Brain microvascular endothelial cell (primary cell): ENCODE data around the gene KRTAP4-8.
"Not testable (repeated sequence)": the region's sequence is repeated elsewhere in the genome, so short reads cannot be mapped to it uniquely, and the experiment has no call there.

Experiments used
- DNase-seq: peaks from one replicate; pipeline ENCODE4 v3.0.0-alpha.2; 2020
- H3K27ac ChIP-seq: fragments of 250-450 bp; sonication (Bioruptor Pico); 2 replicates; pipeline ENCODE4 v1.5.1; 2020; ENCODE audit warnings: mild to moderate bottlenecking, moderate library complexity
- H3K27me3 ChIP-seq: fragments of 250-450 bp; sonication (Bioruptor Pico); replicated peaks from 2 replicates; pipeline ENCODE4 v1.5.1; 2020; ENCODE audit warnings: mild to moderate bottlenecking
- H3K36me3 ChIP-seq: fragments of 250-450 bp; sonication (Bioruptor Pico); replicated peaks from 2 replicates; pipeline ENCODE4 v1.5.1; 2020; ENCODE audit warnings: mild to moderate bottlenecking
- H3K4me3 ChIP-seq: 2 replicates; pipeline ENCODE4 v1.5.1; 2011; ENCODE audit warnings: low read depth, mild to moderate bottlenecking, control low read depth, low read length, moderate library complexity
- in situ Hi-C: cut with HindIII; loops from 2 replicates; pipeline ENCODE4 v1.10.0; 2017; ENCODE audit warnings: low sequenced_read_pairs, low pct_ligation_motif_present
- TF ChIP-seq, protein P1 (sequence below): IDR thresholded peaks from 2 replicates; pipeline ENCODE4 v1.5.1; 2011; ENCODE audit warnings: low read depth, mild to moderate bottlenecking, moderate library complexity, low read length, control low read depth, inconsistent platforms; ENCODE audit errors: missing control alignments

Gene KRTAP4-8

DNA sequence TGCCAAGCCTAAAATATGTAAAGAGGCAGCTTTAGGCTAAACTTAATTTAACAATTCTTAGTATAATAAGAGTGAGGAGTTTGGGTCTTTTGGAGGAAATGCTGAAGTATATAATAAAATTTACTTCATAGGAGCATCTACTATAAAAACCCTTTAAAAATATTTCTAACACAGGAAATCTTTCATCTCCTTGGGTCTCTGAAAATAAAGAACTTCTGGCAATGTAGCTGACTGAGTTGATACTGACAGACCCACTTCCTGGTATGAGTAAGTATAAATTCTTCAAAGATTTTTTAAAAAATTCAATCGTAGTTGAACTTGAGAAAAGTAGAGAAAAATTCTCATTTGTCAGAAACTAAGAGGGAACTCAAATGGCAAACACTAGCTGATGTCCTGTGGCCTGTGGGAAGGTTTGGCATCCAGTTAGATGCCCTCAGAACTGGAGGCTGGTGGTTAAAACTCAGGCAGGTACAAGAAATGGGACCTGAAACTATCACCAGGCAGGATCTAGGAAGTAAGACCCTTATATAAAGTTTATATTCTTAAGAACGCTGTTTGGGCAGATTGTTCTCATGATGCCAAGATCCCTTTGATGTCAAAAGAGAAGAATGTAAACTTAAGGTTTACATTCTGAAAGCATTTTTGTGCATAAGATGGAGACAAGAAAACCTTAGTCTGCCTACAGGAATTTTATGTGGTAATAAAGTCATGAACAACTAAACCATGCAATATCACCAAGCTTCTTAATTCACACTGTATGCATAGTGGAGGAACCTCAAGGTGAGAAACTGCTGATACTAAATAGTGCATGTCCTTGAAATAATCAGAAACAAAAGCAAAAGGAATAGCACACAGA is 36.2 kb upstream of the KRTAP4-8 start:
- in situ Hi-C loops = no loop called here
- Histone ChIP-seq H3K27ac (peak overlapping the region; percentile 42), H3K27me3 (no peaks in the 10 kb centered on the region), H3K36me3 (no peaks in the 10 kb centered on the region), H3K4me3 (no peak overlapping the region)
- no peak for DNase-seq
- TF ChIP-seq, protein P1, sequence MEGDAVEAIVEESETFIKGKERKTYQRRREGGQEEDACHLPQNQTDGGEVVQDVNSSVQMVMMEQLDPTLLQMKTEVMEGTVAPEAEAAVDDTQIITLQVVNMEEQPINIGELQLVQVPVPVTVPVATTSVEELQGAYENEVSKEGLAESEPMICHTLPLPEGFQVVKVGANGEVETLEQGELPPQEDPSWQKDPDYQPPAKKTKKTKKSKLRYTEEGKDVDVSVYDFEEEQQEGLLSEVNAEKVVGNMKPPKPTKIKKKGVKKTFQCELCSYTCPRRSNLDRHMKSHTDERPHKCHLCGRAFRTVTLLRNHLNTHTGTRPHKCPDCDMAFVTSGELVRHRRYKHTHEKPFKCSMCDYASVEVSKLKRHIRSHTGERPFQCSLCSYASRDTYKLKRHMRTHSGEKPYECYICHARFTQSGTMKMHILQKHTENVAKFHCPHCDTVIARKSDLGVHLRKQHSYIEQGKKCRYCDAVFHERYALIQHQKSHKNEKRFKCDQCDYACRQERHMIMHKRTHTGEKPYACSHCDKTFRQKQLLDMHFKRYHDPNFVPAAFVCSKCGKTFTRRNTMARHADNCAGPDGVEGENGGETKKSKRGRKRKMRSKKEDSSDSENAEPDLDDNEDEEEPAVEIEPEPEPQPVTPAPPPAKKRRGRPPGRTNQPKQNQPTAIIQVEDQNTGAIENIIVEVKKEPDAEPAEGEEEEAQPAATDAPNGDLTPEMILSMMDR = no peak

DNA sequence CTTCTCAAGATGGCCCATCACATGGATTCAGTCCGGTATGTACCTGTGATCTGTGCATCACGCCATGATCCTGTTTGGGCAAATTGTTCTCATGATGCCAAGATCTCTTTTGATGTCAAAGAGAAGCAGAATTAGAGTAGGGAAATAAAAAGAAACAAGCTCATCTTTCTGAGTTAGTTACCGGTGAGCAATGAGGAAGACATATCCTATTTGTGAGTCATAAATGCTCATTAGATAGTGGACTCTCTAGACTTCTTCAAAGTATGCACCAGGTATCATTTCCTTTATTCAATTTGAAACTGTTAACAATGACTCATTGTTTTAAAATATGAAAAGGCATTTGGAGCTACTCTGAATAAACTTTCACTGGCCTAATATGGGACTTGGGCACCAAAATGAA is 34.0 kb upstream of the KRTAP4-8 start:
- no peak for DNase-seq
- no peaks in the 10 kb centered on the region for H3K27me3 ChIP-seq
- TF ChIP-seq, protein P1 = no peak
- H3K36me3 ChIP-seq = no peaks in the 10 kb centered on the region
- H3K27ac ChIP-seq = no peak overlapping the region
- in situ Hi-C loops = no loop called here
- no peak overlapping the region for H3K4me3 ChIP-seq

DNA sequence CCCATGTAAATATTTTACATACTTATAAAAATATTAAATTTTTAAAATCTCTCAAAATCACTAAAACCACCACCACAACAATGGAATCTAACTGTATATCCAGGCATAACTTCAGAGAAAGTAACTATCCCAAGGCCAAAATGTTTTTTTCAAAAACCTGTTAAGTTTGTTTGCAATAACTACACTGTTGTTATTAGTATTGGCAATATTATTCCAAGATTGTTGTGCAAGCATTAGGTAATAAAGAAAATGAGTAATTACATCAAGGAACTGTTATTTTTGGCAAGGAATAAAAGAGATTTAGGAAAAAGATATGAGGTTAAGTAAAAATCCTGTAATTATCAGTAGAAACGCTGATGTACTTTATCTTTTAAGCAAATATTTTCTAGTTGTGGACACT is 29.4 kb upstream of the KRTAP4-8 start:
- Histone ChIP-seq H3K4me3 (no peak overlapping the region), H3K27me3 (no peaks in the 10 kb centered on the region), H3K27ac (no peak overlapping the region), H3K36me3 (no peaks in the 10 kb centered on the region)
- TF ChIP-seq, protein P1 = no peak
- no peak for DNase-seq
- in situ Hi-C loops = no loop called here

DNA sequence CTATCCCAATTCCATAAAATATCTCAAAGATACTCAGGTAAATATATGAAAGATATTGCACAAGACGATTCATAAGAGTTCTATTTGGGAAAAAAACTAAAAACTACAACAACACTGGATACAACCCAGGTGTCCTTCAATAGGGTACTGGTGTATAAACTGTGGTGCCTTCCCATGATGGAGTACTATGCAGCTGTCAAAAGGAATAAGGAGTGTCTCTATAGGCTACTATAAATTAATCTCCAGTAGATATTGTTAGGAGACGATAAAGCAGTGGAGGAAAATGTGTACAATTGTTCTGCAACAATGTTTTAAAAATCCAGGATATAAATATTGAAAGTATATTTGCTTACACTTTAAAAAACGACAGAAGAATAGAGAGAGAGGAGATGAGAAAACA is 28.5 kb upstream of the KRTAP4-8 start:
- no peaks in the 10 kb centered on the region for H3K27me3 ChIP-seq
- TF ChIP-seq, protein P1 = no peak
- no peak for DNase-seq
- no peaks in the 10 kb centered on the region for H3K36me3 ChIP-seq
- in situ Hi-C loops = no loop called here
- no peak overlapping the region for H3K4me3 ChIP-seq
- H3K27ac ChIP-seq = no peak overlapping the region

DNA sequence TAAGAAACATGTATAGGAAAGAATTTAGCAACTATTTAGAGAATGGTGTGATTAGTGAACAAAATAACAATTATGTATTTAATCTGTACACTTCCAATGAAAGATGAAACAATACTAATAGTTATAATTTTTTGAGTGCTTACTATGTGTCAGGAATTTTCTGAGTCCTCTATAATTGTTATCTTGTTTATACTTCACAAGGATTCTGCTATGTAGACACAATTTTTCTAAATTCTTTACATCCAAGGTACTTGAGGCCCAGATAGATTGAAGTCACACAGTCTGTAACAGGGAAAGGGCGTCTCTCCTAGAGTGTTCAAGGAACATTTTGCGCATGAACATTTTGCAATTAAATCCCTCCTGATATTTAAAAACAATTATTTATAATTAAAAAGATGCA is 27.1 kb upstream of the KRTAP4-8 start:
- H3K27ac ChIP-seq = no peak overlapping the region
- H3K36me3 ChIP-seq = no peaks in the 10 kb centered on the region
- no peak overlapping the region for H3K4me3 ChIP-seq
- H3K27me3 ChIP-seq = no peaks in the 10 kb centered on the region
- no peak for DNase-seq
- TF ChIP-seq, protein P1 = no peak
- in situ Hi-C loops = no loop called here

DNA sequence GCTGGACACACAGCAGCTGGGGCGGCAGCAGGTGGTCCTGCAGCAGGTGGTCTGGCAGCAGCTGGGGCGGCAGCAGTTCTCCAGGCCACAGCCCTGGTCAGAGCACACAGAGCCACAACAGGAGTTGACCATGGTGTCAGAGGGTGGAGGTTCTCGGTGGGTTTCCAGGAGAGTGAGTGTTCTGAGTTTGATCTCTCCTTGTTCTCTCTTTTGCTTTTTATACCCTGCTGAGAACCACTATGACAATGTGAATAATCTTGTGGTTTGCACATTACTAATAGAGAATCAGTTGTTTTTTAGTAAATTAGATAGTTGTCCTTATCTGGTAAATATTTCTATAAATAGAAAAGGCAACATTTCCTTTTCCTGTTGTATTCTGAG is 26.0 kb upstream of the KRTAP4-8 start, which contains the start of gene KRTAP4-12:
TSS of gene KRTAP4-12 (minus strand) at position 192 of the 381 bp plus-strand sequence. CDS start at position 132, 60 bp downstream.
- H3K27ac ChIP-seq, in situ Hi-C loops: not testable (repeated sequence)

DNA sequence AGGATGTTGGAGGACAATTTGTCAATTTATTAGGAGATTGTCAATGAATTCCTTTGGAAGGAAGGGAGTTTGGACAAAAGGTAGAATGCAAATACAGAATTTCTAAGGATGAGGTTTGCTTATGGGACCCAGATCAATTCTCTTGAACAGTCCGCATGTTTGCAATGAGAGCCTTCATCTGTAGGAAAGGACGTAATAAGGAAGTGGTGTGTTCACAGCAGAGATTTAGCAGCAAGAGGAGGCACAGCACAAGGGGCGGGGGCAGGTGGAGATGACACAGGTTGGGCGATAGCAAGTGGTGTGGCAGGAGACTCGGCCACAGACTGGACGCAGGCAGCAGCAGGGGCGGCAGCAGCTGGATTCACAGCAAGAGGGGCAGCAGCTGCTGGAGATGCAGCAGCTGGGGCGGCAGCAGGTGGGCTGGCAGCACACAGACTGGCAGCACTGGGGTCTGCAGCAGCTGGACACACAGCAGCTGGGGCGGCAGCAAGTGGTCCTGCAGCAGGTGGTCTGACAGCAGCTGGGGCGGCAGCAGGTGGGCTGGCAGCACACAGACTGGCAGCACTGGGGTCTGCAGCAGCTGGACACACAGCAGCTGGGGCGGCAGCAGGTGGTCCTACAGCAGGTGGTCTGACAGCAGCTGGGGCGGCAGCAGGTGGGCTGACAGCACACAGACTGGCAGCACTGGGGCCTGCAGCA is 25.5 kb upstream of the KRTAP4-8 start:
- in situ Hi-C loops, H3K27ac ChIP-seq, H3K4me3 ChIP-seq, H3K27me3 ChIP-seq, H3K36me3 ChIP-seq, DNase-seq: not testable (repeated sequence)

More for the DNA sequence above, 26.0 kb upstream of the KRTAP4-8 start, which contains the start of gene KRTAP4-12:
- H3K36me3 ChIP-seq, H3K27me3 ChIP-seq, DNase-seq, H3K4me3 ChIP-seq: not testable (repeated sequence)
